Ishikawa (cell line): ENCODE measurements around the gene NEK10.

Experiments used
- CEBPB ChIP-seq: IDR thresholded peaks from 2 replicates; pipeline ENCODE4 v1.6.1; 2012
- CREB1 ChIP-seq: IDR thresholded peaks from 2 replicates; pipeline ENCODE4 v1.6.1; 2012; ENCODE audit warnings: low read depth
- EP300 ChIP-seq: IDR thresholded peaks from 2 replicates; pipeline ENCODE4 v1.6.1; 2012; ENCODE audit warnings: borderline replicate concordance
- RAD21 ChIP-seq: IDR thresholded peaks from 2 replicates; pipeline ENCODE4 v1.6.1; 2012; ENCODE audit warnings: low read depth
- TCF12 ChIP-seq: IDR thresholded peaks from 2 replicates; pipeline ENCODE4 v1.6.1; 2012; ENCODE audit warnings: low read depth
- ZBTB7A ChIP-seq: IDR thresholded peaks from 2 replicates; pipeline ENCODE4 v1.6.1; 2012; ENCODE audit warnings: low read depth
- TF ChIP-seq, protein P1 (sequence below): IDR thresholded peaks from 2 replicates; pipeline ENCODE4 v1.6.1; 2012
- TF ChIP-seq, protein P2 (sequence below): IDR thresholded peaks from 2 replicates; pipeline ENCODE4 v1.6.1; 2012

- TF ChIP-seq CREB1, result no peak
- TF ChIP-seq, protein P1, sequence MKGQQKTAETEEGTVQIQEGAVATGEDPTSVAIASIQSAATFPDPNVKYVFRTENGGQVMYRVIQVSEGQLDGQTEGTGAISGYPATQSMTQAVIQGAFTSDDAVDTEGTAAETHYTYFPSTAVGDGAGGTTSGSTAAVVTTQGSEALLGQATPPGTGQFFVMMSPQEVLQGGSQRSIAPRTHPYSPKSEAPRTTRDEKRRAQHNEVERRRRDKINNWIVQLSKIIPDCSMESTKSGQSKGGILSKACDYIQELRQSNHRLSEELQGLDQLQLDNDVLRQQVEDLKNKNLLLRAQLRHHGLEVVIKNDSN, result no peak
- no peak for TF ChIP-seq RAD21
- no peak for TF ChIP-seq ZBTB7A
- TF ChIP-seq, protein P2, sequence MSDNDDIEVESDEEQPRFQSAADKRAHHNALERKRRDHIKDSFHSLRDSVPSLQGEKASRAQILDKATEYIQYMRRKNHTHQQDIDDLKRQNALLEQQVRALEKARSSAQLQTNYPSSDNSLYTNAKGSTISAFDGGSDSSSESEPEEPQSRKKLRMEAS, result no peak
- no peak for TF ChIP-seq CEBPB
- no peak for TF ChIP-seq TCF12
- TF ChIP-seq EP300, result no peak
Measured at GRCh38 chr3:27354588-27355203, 14.5 kb downstream of the NEK10 start.
